Breast epithelium (tissue), 3 donors: ENCODE data around the gene RAB28.

ENCODE experiments used
- POLR2A ChIP-seq: fragments of 450-650 bp; IDR thresholded peaks from one replicate; pipeline ENCODE4 v1.6.1; 2016; ENCODE audit warnings: antibody characterized with exemption, mild to moderate bottlenecking, moderate library complexity
- TF ChIP-seq, protein P1 (sequence below), 3 donors: fragments of 450-650 bp; IDR thresholded peaks; one replicate each; pipeline ENCODE4 v1.5.1; 2016 to 2017; ENCODE audit warnings: antibody characterized with exemption in 3 of 3, mild to moderate bottlenecking in 3 of 3, moderate library complexity in 3 of 3

- TF ChIP-seq, protein P1, sequence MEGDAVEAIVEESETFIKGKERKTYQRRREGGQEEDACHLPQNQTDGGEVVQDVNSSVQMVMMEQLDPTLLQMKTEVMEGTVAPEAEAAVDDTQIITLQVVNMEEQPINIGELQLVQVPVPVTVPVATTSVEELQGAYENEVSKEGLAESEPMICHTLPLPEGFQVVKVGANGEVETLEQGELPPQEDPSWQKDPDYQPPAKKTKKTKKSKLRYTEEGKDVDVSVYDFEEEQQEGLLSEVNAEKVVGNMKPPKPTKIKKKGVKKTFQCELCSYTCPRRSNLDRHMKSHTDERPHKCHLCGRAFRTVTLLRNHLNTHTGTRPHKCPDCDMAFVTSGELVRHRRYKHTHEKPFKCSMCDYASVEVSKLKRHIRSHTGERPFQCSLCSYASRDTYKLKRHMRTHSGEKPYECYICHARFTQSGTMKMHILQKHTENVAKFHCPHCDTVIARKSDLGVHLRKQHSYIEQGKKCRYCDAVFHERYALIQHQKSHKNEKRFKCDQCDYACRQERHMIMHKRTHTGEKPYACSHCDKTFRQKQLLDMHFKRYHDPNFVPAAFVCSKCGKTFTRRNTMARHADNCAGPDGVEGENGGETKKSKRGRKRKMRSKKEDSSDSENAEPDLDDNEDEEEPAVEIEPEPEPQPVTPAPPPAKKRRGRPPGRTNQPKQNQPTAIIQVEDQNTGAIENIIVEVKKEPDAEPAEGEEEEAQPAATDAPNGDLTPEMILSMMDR (IDR thresholded peaks at IDR 0.05): no peak
- no peak for TF ChIP-seq POLR2A
These were observed 116.4 kb downstream of the RAB28 start for GRCh38 chr4:13367691-13368090.
